Ovary (tissue), 9 donors: ENCODE measurements around the gene ARID2. TPM values are rescaled to one million over a fixed set of nuclear protein-coding genes. Genes with fewer than 3 reads are reported as not detected.

Source experiments
- DNase-seq, 5 donors: peaks; one replicate each; pipeline ENCODE4 v3.0.0-alpha.2; 2019 to 2020
- H3K27ac ChIP-seq, 2 donors: fragments of 200-600 bp; one replicate each; pipeline versions ENCODE4 v1.5.1 to v1.8.0; 2019 to 2022
- H3K27me3 ChIP-seq: fragments of 200-600 bp; one replicate; pipeline ENCODE4 v1.8.0; 2022
- H3K36me3 ChIP-seq: fragments of 200-600 bp; sonication (generic); one replicate; pipeline ENCODE4 v1.5.1; 2019
- H3K4me1 ChIP-seq: one replicate; pipeline ENCODE4 v1.8.1; 2013; ENCODE audit warnings: mild to moderate bottlenecking, moderate library complexity; ENCODE audit not compliant: insufficient read depth
- H3K4me3 ChIP-seq: fragments of 200-600 bp; sonication (generic); one replicate; pipeline ENCODE4 v1.5.1; 2017
- H3K9me3 ChIP-seq, 2 donors: fragments of 200-600 bp in 1 of 2; sonication (generic) in 1 of 2; one replicate each; pipeline versions ENCODE4 v1.5.1 to v1.8.1; 2013 to 2019; ENCODE audit warnings: mild to moderate bottlenecking in 1 of 2, moderate library complexity in 1 of 2
- EP300 ChIP-seq: sonication (generic); formaldehyde crosslinking; IDR thresholded peaks from one replicate; pipeline ENCODE4 v1.6.1; 2017; ENCODE audit warnings: antibody characterized with exemption
- POLR2A ChIP-seq: fragments of 450-650 bp; IDR thresholded peaks from one replicate; pipeline ENCODE4 v1.6.1; 2017; ENCODE audit warnings: antibody characterized with exemption, mild to moderate bottlenecking, moderate library complexity
- WGBS, 3 donors: extraction: QIAGEN DNeasy Blood & Tissue Kit in 1 of 3; methylation state at CpG; one replicate each; pipeline versions ENCODE4 v1.1.5 to v1.1.7; 2013 to 2017; 5-methylcytosine and 5-hydroxymethylcytosine counted together
- intact Hi-C, 4 donors: fragments of 100-400 bp; cut with DNase I; formaldehyde crosslinking; loops; one replicate each; pipeline versions ENCODE4 v1.11.0 to v1.15.1; 2022 to 2023
- polyA plus RNA-seq, 2 donors: library from polyadenylated mRNA; stranded (reverse); fragments of 200-250 nt in 1 of 2; fragments of 350-450 nt in 1 of 2; fragmentation: Illumina TruSeq in 1 of 2; extraction: RNeasy Lipid Tissue Mini Kit (QIAGEN cat#74804) in 1 of 2; gene quantifications; one replicate each; pipeline ENCODE4 v1.2.3, GENCODE V29; 2013 to 2014
- total RNA-seq, 7 donors: library from RNA; depleted of rRNA in 2 of 7; stranded (reverse); fragments of >200 nt in 2 of 7; fragmentation: NEBNext Ultra II Directional in 3 of 7; extraction: Animal tissue kit (Norgen Biotek cat#: 25700) in 3 of 7; gene quantifications; one replicate each; pipeline versions ENCODE4 v1.1.0 to v1.2.4, GENCODE V29; 2016 to 2023
- TF ChIP-seq, protein P1 (sequence below), 3 donors: fragments of 450-650 bp in 2 of 3; fragments of 200-600 bp in 1 of 3; IDR thresholded peaks; one replicate each; pipeline versions ENCODE4 v1.5.1 to v1.8.0; 2016 to 2022; ENCODE audit warnings: antibody characterized with exemption in 3 of 3, mild to moderate bottlenecking in 1 of 3
- donor health status: DM: no; HTN: no; CAD: no; lungs with moderate emphysema.
- donor health status: DM: no; HTN: no; CAD: no.
- donor health status: Bipolar disorder and iron deficiency.
- donor health status: DM: yes; HTN: yes; CAD: no.
- donor health status: DM: no; HTN: no; CAD: no.
- donor health status: DM: yes; HTN: yes; CAD: no.

The ARID2 gene
- total and polyA plus RNA-seq, 9 donors = 7.9 to 39.5 (median 32.1) TPM

DNA sequence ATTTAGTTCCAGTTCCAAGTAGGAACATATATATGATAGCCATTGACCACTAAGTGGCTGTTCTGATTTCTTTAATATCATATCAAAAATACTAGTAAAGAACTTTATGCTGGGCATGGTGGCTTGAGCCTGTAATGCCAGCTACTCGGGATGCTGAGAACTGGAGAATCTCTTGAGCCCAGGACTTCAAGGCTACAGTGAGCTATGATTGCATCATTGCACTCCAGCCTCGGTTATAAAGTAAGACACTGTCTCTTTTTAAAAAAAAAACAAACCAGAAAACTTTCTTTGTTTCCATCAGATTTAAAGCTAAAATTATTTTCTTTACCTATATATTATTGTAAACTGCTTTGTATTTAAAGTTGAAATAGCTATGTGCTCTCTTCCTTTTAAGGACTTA lies 133.8 kb downstream of the ARID2 start:
- Histone ChIP-seq H3K36me3 (no peaks in the 10 kb centered on the region), H3K9me3 (no peaks in the 10 kb centered on the region), H3K27me3 (no peaks in the 10 kb centered on the region), H3K4me3 (no peak overlapping the region), H3K27ac (no peak overlapping the region), H3K4me1 (no peaks in the 10 kb centered on the region)
- TF ChIP-seq POLR2A = no peak
- TF ChIP-seq, protein P1, sequence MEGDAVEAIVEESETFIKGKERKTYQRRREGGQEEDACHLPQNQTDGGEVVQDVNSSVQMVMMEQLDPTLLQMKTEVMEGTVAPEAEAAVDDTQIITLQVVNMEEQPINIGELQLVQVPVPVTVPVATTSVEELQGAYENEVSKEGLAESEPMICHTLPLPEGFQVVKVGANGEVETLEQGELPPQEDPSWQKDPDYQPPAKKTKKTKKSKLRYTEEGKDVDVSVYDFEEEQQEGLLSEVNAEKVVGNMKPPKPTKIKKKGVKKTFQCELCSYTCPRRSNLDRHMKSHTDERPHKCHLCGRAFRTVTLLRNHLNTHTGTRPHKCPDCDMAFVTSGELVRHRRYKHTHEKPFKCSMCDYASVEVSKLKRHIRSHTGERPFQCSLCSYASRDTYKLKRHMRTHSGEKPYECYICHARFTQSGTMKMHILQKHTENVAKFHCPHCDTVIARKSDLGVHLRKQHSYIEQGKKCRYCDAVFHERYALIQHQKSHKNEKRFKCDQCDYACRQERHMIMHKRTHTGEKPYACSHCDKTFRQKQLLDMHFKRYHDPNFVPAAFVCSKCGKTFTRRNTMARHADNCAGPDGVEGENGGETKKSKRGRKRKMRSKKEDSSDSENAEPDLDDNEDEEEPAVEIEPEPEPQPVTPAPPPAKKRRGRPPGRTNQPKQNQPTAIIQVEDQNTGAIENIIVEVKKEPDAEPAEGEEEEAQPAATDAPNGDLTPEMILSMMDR (IDR thresholded peaks at IDR 0.05) = no peak
- TF ChIP-seq EP300 = no peak
- DNase-seq = no peak
- WGBS, 3 donors = 26 to 49% (median 37%) methylated on average over 2 of the region's 2 CpGs
- intact Hi-C loops = no loop called here

DNA sequence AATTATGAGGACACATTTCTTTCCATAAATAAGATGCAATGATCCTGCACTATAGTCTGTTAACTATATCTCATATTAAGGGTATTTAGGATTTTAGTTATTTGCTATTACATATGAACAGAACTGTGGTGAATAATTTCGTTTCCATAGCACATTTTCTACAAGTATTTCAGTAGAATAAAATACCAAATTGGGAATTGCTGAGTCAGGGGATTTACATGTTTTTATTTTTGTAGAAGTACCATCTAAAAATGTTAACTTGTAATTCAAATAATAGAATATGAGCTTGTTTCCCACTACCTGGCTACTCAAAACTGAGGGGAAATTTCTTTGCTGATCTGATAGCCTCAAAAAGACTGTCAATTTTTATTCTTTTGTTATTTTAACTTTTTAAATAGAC lies 136.8 kb downstream of the ARID2 start:
- Histone ChIP-seq H3K36me3 (no peaks in the 10 kb centered on the region), H3K4me3 (no peak overlapping the region), H3K4me1 (no peaks in the 10 kb centered on the region), H3K27ac (no peak overlapping the region), H3K27me3 (no peaks in the 10 kb centered on the region), H3K9me3 (no peaks in the 10 kb centered on the region)
- DNase-seq = no peak
- 74 to 91% (median 74%) methylated on average over 1 of the region's 1 CpG for WGBS, 3 donors
- TF ChIP-seq POLR2A (no peak), EP300 (no peak)
- TF ChIP-seq, protein P1 (IDR thresholded peaks at IDR 0.05) = no peak
- intact Hi-C loops = no loop called here

DNA sequence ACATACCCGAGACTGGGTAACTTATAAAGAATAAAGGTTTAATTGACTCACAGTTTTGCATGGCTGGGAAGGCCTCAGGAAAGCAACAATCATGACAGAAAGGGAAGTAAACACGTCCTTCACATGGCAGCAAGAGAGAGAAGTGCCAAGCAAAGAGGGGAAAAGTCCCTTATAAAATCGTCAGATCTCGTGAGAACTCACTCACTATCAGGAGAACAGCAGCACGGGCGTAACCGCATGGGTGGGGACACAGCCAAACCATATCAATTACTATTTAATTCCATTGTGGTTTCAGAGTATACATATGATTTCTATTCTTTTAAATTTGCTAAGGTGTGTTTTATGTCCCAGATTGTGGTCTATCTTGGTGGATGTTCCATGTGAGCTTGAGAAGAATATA lies 142.9 kb downstream of the ARID2 start:
- 46 to 72% (median 61%) methylated on average over 7 of the region's 7 CpGs for WGBS, 3 donors
- no peaks in the 10 kb centered on the region for H3K27me3 ChIP-seq
- DNase-seq = no peak
- peaks cover 2% of the 10 kb centered on the region for H3K4me1 ChIP-seq
- TF ChIP-seq EP300 (no peak), POLR2A (no peak)
- TF ChIP-seq, protein P1 (IDR thresholded peaks at IDR 0.05) = no peak
- no peak overlapping the region for H3K4me3 ChIP-seq
- H3K27ac ChIP-seq = no peak overlapping the region
- H3K9me3 ChIP-seq = no peaks in the 10 kb centered on the region
- intact Hi-C loops = no loop called here
- H3K36me3 ChIP-seq = no peaks in the 10 kb centered on the region

DNA sequence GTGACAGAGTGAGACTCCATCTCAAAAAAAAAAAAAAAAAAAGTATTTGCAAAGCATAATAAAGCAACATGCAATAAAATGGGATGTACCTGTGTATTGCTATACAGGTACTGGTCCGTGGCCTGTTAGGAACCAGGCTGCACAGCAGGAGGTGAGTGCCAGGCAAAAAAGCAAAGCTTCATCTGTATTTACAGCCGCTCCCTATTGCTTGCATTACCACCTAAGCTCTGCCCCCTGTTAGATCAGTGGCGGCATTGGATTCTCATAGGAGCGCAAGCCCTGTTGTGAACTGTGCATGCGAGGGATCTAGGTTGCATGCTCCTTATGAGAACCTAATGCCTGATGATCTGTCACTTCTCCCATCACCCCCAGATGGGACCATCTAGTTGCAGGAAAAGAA lies 147.6 kb downstream of the ARID2 start:
- H3K36me3 ChIP-seq = no peaks in the 10 kb centered on the region
- 96 to 99% (median 98%) methylated on average over 5 of the region's 5 CpGs for WGBS, 3 donors
- no peak for TF ChIP-seq EP300
- TF ChIP-seq, protein P1 (IDR thresholded peaks at IDR 0.05) = no peak
- TF ChIP-seq POLR2A = no peak

More for the DNA sequence above, 147.6 kb downstream of the ARID2 start:
- Histone ChIP-seq H3K27ac (no peak overlapping the region), H3K4me1 (peaks cover 9% of the 10 kb centered on the region), H3K4me3 (no peak overlapping the region), H3K27me3 (no peaks in the 10 kb centered on the region), H3K9me3 (no peaks in the 10 kb centered on the region)
- no peak for DNase-seq
- intact Hi-C loops = no loop called here
